Loucy (cell line): ENCODE data around the gene NUFIP2.

Experiments used
- H2AFZ ChIP-seq: fragments of 200-600 bp; sonication (generic); 2 replicates; pipeline ENCODE4 v1.6.0; 2016; ENCODE audit warnings: antibody characterized with exemption, mild to moderate bottlenecking, low read length, moderate library complexity
- H3F3A ChIP-seq: fragments of 200-600 bp; 2 replicates; pipeline ENCODE4 v1.6.0; 2016; ENCODE audit warnings: antibody characterized with exemption, low read depth, mild to moderate bottlenecking
- H3K27me3 ChIP-seq: fragments of 200-600 bp; sonication (generic); 2 replicates; pipeline ENCODE4 v1.6.1; 2014; ENCODE audit warnings: low read length, mild to moderate bottlenecking; ENCODE audit not compliant: insufficient read depth, poor library complexity, severe bottlenecking
- H3K36me3 ChIP-seq: fragments of 200-600 bp; sonication (generic); 2 replicates; pipeline ENCODE4 v1.6.1; 2016; ENCODE audit warnings: low read length; ENCODE audit not compliant: insufficient read depth
- H3K4me1 ChIP-seq: fragments of 200-600 bp; sonication (generic); 2 replicates; pipeline ENCODE4 v1.5.1; 2014; ENCODE audit warnings: low read length, mild to moderate bottlenecking; ENCODE audit not compliant: insufficient read depth, poor library complexity, severe bottlenecking
- H3K4me2 ChIP-seq: fragments of 200-600 bp; sonication (generic); 2 replicates; pipeline ENCODE4 v1.6.0; 2014; ENCODE audit warnings: antibody characterized with exemption, low read length, low read depth, mild to moderate bottlenecking; ENCODE audit not compliant: poor library complexity, severe bottlenecking
- H3K4me3 ChIP-seq: fragments of 200-600 bp; sonication (generic); 2 replicates; pipeline ENCODE4 v1.5.1; 2014; ENCODE audit warnings: low read length, mild to moderate bottlenecking, mixed read lengths; ENCODE audit not compliant: poor library complexity, severe bottlenecking
- H3K79me2 ChIP-seq: fragments of 200-600 bp; sonication (generic); 2 replicates; pipeline ENCODE4 v1.6.1; 2014; ENCODE audit warnings: low read length; ENCODE audit not compliant: insufficient read depth
- H3K9ac ChIP-seq: fragments of 200-600 bp; sonication (generic); 2 replicates; pipeline ENCODE4 v1.6.0; 2014; ENCODE audit warnings: mild to moderate bottlenecking, low read depth, low read length, moderate library complexity; ENCODE audit not compliant: poor library complexity, severe bottlenecking
- H3K9me2 ChIP-seq: fragments of 200-600 bp; sonication (generic); replicated peaks from 2 replicates; pipeline ENCODE4 v1.6.1; 2016; ENCODE audit warnings: low read depth, low read length, mixed read lengths
- H3K9me3 ChIP-seq: fragments of 200-600 bp; sonication (generic); 2 replicates; pipeline ENCODE4 v1.6.1; 2014; ENCODE audit warnings: mild to moderate bottlenecking, antibody characterized with exemption, low read length, low read depth; ENCODE audit not compliant: insufficient read depth
- H4K20me1 ChIP-seq: fragments of 200-600 bp; sonication (generic); 2 replicates; pipeline ENCODE4 v1.6.0; 2014; ENCODE audit warnings: antibody characterized with exemption, low read length, mild to moderate bottlenecking; ENCODE audit not compliant: insufficient read depth, poor library complexity, severe bottlenecking
- CTCF ChIP-seq: fragments of 200-600 bp; sonication (generic); conservative IDR thresholded peaks from 2 replicates; pipeline ENCODE4 v1.5.1; 2014; ENCODE audit warnings: mild to moderate bottlenecking, antibody characterized with exemption, low read length
- EZH2phosphoT487 ChIP-seq: fragments of 200-600 bp; IDR thresholded peaks from 2 replicates; pipeline ENCODE4 v1.6.1; 2018; ENCODE audit warnings: antibody characterized with exemption, mild to moderate bottlenecking, moderate library complexity, borderline replicate concordance

Gene NUFIP2

GRCh38 chr17:29214215-29215146, 79.5 kb downstream of the NUFIP2 start:
- Histone ChIP-seq H3K79me2 (no peaks in the 10 kb centered on the region), H3F3A (no peaks in the 10 kb centered on the region), H3K27me3 (no peaks in the 10 kb centered on the region), H3K4me3 (no peak overlapping the region), H3K4me2 (no peak overlapping the region), H4K20me1 (no peaks in the 10 kb centered on the region), H3K9me3 (no peaks in the 10 kb centered on the region), H3K9me2 (no peaks in the 10 kb centered on the region), H3K4me1 (no peaks in the 10 kb centered on the region), H2AFZ (no peak overlapping the region), H3K36me3 (no peaks in the 10 kb centered on the region), H3K9ac (no peak overlapping the region)
- TF ChIP-seq CTCF: no peak
- TF ChIP-seq EZH2phosphoT487: no peak

- Histone ChIP-seq H3K27me3 (no peaks in the 10 kb centered on the region), H3K9me2 (no peaks in the 10 kb centered on the region), H2AFZ (no peak overlapping the region), H4K20me1 (no peaks in the 10 kb centered on the region), H3K36me3 (no peaks in the 10 kb centered on the region), H3K79me2 (no peaks in the 10 kb centered on the region), H3F3A (no peaks in the 10 kb centered on the region), H3K4me2 (no peak overlapping the region), H3K4me1 (no peaks in the 10 kb centered on the region), H3K9me3 (no peaks in the 10 kb centered on the region), H3K4me3 (no peak overlapping the region), H3K9ac (no peak overlapping the region)
- TF ChIP-seq EZH2phosphoT487 (no peak), CTCF (no peak)
Observed at GRCh38 chr17:29212681-29213121, 81.2 kb downstream of the NUFIP2 start.

GRCh38 chr17:29212094-29212631, 81.8 kb downstream of the NUFIP2 start:
- TF ChIP-seq CTCF (no peak), EZH2phosphoT487 (no peak)
- no peak overlapping the region for H2AFZ ChIP-seq
- no peak overlapping the region for H3K4me2 ChIP-seq
- no peaks in the 10 kb centered on the region for H3K4me1 ChIP-seq
- no peak overlapping the region for H3K9ac ChIP-seq
- H3K9me2 ChIP-seq: no peaks in the 10 kb centered on the region
- H4K20me1 ChIP-seq: no peaks in the 10 kb centered on the region
- no peaks in the 10 kb centered on the region for H3K27me3 ChIP-seq
- no peaks in the 10 kb centered on the region for H3F3A ChIP-seq
- no peaks in the 10 kb centered on the region for H3K9me3 ChIP-seq
- H3K4me3 ChIP-seq: no peak overlapping the region
- H3K79me2 ChIP-seq: no peaks in the 10 kb centered on the region
- H3K36me3 ChIP-seq: no peaks in the 10 kb centered on the region
